Measurements from ENCODE around the gene ATP11C.

- TF ChIP-seq, protein P1, sequence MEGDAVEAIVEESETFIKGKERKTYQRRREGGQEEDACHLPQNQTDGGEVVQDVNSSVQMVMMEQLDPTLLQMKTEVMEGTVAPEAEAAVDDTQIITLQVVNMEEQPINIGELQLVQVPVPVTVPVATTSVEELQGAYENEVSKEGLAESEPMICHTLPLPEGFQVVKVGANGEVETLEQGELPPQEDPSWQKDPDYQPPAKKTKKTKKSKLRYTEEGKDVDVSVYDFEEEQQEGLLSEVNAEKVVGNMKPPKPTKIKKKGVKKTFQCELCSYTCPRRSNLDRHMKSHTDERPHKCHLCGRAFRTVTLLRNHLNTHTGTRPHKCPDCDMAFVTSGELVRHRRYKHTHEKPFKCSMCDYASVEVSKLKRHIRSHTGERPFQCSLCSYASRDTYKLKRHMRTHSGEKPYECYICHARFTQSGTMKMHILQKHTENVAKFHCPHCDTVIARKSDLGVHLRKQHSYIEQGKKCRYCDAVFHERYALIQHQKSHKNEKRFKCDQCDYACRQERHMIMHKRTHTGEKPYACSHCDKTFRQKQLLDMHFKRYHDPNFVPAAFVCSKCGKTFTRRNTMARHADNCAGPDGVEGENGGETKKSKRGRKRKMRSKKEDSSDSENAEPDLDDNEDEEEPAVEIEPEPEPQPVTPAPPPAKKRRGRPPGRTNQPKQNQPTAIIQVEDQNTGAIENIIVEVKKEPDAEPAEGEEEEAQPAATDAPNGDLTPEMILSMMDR (conservative IDR thresholded peaks at IDR 0.05; ENCODE audit: low read depth in 2 of 2): no peak
- TF ChIP-seq EZH2 (IDR thresholded peaks at IDR 0.05; ENCODE audit: low read depth, unreplicated experiment) (no peak), EZH2phosphoT487 (IDR thresholded peaks at IDR 0.05; ENCODE audit: unreplicated experiment) (no peak), POLR2AphosphoS5 (IDR thresholded peaks at IDR 0.05; ENCODE audit: low read depth) (no peak)
Observed at GRCh38 chrX:139692908-139693307, 239.9 kb downstream of the ATP11C start.

Measured in GM23338 (cell line).